Measurements from ENCODE around the gene MPHOSPH9. TPM values are rescaled to one million over a fixed set of nuclear protein-coding genes. Genes with fewer than 3 reads are reported as not detected.

Gene MPHOSPH9
- total and polyA plus RNA-seq, 2 of the 13 experiments (the other 11 are each of a cell fraction or from before 2014, with no cell fraction given): 20.3 to 63.4 TPM

GRCh38 chr12:123141615-123142517 is 91.1 kb downstream of the MPHOSPH9 start (continued):
- no peak for TF ChIP-seq DDIT3 (CRISPR knock-in tag; IDR thresholded peaks at IDR 0.05)
- TF ChIP-seq ZNF205 (CRISPR knock-in tag; IDR thresholded peaks at IDR 0.05): peak; percentile 55; the same call in 1 of the 2 replicates
- TF ChIP-seq SIX4 (CRISPR knock-in tag; IDR thresholded peaks at IDR 0.05): peak; percentile 50; the same call in 1 of the 2 replicates
- TF ChIP-seq ZNF460 (CRISPR knock-in tag; IDR thresholded peaks at IDR 0.05; ENCODE audit: borderline replicate concordance): no peak
- TF ChIP-seq ZNF34 (CRISPR knock-in tag; IDR thresholded peaks at IDR 0.05; ENCODE audit: borderline replicate concordance): no peak
- peak; percentile 65; the same call in 1 of the 2 replicates for TF ChIP-seq SNAPC4 (CRISPR knock-in tag; IDR thresholded peaks at IDR 0.05)
- peak; percentile 59 for TF ChIP-seq ZNF614 (CRISPR knock-in tag; IDR thresholded peaks at IDR 0.05; ENCODE audit: borderline replicate concordance)
- TF ChIP-seq, protein P1, sequence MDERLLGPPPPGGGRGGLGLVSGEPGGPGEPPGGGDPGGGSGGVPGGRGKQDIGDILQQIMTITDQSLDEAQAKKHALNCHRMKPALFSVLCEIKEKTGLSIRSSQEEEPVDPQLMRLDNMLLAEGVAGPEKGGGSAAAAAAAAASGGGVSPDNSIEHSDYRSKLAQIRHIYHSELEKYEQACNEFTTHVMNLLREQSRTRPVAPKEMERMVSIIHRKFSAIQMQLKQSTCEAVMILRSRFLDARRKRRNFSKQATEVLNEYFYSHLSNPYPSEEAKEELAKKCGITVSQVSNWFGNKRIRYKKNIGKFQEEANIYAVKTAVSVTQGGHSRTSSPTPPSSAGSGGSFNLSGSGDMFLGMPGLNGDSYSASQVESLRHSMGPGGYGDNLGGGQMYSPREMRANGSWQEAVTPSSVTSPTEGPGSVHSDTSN (CRISPR knock-in tag; IDR thresholded peaks at IDR 0.05): no peak
- peak; percentile 63; the same call in 1 of the 2 replicates for TF ChIP-seq TAF1 (CRISPR knock-in tag; IDR thresholded peaks at IDR 0.05)
- peak; percentile 68 for TF ChIP-seq BCL6 (CRISPR knock-in tag; IDR thresholded peaks at IDR 0.05)
- TF ChIP-seq DMAP1 (CRISPR knock-in tag; IDR thresholded peaks at IDR 0.05): peak; percentile 72; the same call in 1 of the 2 replicates
- 0 out of 2 replicates have a peak, but pooled peaks have one; percentile 10 for TF ChIP-seq TFAP4 (IDR thresholded peaks at IDR 0.05; ENCODE audit: borderline replicate concordance, low read depth)
- TF ChIP-seq ZNF747 (CRISPR knock-in tag; IDR thresholded peaks at IDR 0.05; ENCODE audit: borderline replicate concordance): 0 out of 2 replicates have a peak, but pooled peaks have one; percentile 29
- peak; percentile 80 for TF ChIP-seq PAXIP1 (CRISPR knock-in tag; conservative IDR thresholded peaks at IDR 0.05)
- no peak for TF ChIP-seq HMGA1 (CRISPR knock-in tag; conservative IDR thresholded peaks at IDR 0.05)
- peak; percentile 44; the same call in 1 of the 2 replicates for TF ChIP-seq MAZ (IDR thresholded peaks at IDR 0.05; ENCODE audit: borderline replicate concordance, low read depth, low read length)
- TF ChIP-seq MAZ (CRISPR knock-in tag; IDR thresholded peaks at IDR 0.05; ENCODE audit: low read depth): 0 out of 2 replicates have a peak, but pooled peaks have one; percentile 6
